ENCODE measurements around the gene PSME2.
A peak's percentile ranks its signal among the peaks of the same experiment; 100 is the strongest.

PSME2 gene

GRCh38 chr14:24150993-24151392, 4.6 kb upstream of the PSME2 start:
- DNase-seq, result no peak

DNA sequence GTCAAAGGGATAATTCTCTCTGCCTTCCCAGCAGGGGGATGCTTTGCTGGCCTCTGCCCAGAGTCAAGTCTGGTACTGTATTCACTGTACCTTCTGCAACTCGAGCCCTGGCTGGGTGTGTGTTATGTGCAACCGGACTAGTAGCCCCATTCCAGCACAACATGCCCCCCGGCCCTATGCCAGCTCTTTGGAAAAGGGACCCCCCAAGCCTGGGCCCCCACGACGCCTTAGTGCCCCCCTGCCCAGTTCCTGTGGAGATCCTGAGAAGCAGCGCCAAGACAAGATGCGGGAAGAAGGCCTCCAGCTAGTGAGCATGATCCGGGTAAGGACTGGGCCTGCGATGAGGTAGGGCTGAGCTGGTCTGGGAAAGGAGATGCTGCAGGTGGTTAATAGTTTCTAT, 4.2 kb upstream of the PSME2 start:
- no peak for DNase-seq

GRCh38 chr14:24150061-24150460, 3.7 kb upstream of the PSME2 start:
- DNase-seq, result no peak

DNA sequence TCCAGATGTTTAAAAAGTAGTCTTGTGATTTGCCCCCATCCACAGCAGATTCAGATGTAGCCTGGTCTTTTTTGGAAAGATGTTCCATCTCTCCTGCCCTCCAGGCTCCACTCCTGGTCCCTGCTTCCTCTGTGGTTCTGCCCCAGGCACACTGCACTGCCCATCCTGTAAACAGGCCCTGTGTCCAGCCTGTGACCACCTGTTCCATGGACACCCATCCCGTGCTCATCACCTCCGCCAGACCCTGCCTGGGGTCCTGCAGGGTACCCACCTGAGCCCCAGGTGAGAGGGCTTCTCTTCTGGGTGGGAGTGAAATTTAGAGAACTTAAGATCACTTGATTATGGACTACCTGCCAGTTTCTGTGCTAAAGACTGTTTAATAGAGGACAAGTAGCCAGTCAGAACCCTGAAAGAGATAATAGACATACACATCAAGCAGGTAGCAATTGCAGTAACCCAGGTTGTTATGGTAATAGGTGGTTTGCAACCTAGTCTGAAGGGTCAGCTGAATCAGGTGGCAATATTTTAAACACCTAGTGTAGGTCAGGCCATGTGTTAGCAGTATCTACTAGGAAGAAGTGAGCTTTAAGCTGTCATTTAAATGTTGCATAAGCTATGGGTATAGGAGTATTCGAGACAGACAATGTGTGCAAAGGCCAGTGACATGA, 3.0 kb upstream of the PSME2 start:
- no peak for DNase-seq

GRCh38 chr14:24147761-24148428, 1.5 kb upstream of the PSME2 start:
- no peak for DNase-seq

GRCh38 chr14:24146978-24147760, 759 bp upstream of the PSME2 start, which contains the start of gene RNF31:
TSS of gene RNF31 (plus strand) at chr14:24147498. CDS start at chr14:24147699, 201 bp downstream.
- DNase-seq, result peak; percentile 94

- no peak for DNase-seq
Observed at GRCh38 chr14:24145690-24146452, 539 bp downstream of the PSME2 start.

DNA sequence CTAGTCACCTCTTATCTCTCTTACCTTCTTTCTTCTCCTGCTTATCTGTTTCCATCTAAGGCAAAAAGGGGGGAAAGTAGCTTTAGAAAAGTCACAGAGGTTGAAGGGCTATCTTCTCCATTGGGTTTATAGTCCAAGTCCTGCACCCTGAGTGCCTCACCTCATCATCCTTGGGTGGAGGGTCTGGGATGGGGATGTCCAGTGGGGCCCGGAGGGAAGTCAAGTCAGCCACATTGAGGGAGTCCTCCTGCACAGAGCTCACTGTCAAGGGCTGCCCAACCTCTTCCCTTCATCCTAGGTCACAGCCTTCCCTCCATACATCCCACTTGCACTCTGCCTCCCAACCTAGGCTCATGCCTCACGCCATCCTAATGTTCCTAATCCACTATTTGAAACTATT, 1.2 kb downstream of the PSME2 start:
- no peak for DNase-seq

DNA sequence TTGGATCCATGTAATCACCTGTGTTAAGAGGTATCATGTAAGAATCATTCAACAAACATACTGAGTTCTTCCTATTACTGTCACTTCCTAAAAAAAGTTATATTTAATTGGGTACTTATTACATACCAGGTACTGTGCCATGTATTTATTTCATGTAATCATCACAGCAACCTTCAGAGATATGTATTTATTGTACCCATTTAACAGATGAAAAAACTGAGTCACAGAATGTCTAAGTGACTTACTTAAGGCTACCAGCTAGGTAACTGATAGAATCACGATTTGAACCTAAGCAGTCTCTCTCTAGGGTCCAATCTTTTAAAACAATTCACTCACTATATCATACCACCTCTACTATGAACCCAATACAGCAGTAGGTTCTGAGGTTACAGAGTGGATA, 2.0 kb downstream of the PSME2 start:
- DNase-seq, result no peak

DNA sequence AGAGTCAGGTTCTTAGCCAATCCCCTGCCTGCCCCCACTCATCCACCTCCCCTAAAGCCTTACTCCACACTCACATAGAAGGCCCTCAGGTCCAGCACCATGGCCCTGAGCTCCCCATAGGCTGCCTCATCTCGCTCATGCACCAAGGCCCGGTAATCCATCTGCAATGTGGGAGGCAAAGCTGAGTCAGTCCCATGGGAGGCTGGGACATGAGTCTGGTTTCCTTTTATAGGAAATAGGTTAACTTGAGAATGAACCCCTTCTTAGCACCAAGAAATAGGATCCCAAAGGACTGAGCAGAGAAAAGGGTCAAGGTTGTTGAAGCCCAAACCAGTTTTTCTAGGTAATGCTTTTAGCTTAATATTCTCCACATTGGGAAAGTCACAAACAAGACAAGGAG, 2.9 kb downstream of the PSME2 start:
- DNase-seq, result no peak

DNA sequence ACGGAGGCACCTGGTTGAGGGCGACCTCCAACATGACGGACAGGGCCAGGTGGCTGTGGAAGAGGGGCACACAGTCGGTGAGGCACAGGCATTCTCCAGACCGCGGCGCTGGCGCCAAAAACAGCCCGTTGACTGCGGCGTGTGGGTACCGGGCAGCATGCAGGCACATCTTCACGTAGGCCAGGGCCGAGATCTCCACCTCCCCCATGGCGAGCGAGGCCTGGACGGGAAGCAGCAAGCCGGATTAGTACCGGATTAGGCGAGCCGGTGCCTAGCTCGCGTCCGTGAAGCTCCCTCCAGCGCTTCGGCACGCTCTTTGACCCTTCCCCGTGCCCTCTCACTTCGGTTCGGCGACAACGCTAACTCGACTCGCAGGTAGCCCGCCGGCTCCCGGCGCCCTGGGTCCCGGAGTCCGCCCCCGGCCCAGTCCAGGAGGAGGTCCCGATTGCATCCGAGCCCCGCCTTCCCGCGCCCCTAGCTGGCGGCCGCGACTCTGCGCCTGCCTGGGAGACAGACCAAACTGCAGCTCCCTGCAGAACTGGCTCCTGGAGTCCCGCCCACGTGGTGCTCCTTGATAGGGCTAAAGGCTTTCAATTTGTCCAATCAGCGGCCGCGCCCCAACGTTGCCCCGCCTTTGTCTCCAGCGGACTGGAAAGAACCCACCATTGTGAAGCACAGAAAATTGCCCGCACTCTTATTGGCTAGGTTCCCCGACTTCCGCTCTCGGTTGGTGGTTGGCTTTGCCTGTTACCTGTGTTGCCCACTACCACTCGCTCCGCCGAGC, 5.1 kb downstream of the PSME2 start, which contains the start of gene EMC9:
EMC9 (minus strand) TSS at position 495 of the 784 bp plus-strand sequence; CDS start at position 208, 287 bp downstream.
- DNase-seq, result peak; percentile 99

DNA sequence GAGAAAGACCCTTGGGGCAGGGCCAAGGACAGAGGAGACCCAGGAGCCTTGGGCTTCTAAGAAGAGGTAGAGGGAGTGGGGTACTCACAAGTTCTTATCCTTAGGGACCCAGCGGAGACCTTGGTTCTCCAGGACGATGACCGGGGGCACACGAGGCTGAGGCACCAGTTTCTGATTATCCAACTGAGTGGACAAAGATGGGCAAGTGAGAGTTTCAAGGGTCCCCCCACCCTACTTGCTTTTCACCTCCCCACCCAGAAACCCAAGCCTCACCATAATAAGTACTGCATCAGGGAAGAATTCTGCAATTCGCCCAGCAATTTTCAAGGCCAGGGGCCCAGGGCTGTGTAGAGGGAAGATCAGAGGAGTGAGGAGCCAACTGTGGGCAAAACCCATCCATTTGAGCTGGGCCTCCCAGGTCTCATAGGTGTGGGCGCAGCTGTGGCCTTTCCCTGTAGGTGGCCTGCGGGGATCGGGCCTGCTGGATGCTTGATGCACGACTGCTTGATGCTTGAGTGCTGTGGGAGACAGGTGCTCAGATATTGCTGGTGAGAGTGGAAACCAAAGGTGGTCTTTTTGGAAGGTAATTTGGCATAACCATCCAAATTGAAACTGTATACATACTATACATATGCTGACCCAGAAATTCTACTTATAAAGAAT, 7.0 kb downstream of the PSME2 start:
- DNase-seq, result no peak

DNA sequence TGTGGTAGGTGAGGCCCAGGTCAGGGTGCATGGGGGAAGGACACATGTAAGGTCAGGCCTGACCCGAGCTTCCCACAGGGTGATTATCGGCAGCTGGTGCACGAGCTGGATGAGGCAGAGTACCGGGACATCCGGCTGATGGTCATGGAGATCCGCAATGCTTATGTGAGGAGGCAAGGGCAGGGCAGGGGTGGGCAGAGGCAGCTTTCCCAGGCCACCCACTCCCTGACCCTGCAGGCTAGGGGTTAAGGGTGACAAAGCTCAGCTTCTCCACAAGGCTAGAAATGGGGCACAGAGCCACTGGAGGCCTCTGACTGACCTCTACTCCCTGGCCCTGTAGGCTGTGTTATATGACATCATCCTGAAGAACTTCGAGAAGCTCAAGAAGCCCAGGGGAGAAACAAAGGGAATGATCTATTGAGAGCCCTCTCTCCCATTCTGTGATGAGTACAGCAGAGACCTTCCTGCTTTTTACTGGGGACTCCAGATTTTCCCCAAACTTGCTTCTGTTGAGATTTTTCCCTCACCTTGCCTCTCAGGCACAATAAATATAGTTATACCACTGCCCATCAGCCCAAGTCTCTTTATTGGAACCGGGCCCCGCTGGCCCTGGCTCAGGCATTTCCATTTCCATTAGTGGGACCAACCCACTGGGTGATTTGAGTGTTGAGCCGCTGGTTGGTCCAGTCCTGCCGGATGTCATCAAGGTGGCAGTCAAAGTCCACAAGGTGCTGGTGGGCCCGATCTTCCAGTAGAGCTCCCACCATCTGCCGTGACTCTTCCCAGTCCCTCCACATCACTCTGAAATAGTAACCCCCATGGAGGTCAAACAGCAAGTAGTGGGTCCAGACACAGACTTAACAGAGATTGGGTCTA, 7.8 kb downstream of the PSME2 start:
- DNase-seq, result no peak

GRCh38 chr14:24137529-24138395, 8.6 kb downstream of the PSME2 start:
- no peak for DNase-seq

- no peak for DNase-seq
Observed at GRCh38 chr14:24136684-24137528, 9.5 kb downstream of the PSME2 start.

DNA sequence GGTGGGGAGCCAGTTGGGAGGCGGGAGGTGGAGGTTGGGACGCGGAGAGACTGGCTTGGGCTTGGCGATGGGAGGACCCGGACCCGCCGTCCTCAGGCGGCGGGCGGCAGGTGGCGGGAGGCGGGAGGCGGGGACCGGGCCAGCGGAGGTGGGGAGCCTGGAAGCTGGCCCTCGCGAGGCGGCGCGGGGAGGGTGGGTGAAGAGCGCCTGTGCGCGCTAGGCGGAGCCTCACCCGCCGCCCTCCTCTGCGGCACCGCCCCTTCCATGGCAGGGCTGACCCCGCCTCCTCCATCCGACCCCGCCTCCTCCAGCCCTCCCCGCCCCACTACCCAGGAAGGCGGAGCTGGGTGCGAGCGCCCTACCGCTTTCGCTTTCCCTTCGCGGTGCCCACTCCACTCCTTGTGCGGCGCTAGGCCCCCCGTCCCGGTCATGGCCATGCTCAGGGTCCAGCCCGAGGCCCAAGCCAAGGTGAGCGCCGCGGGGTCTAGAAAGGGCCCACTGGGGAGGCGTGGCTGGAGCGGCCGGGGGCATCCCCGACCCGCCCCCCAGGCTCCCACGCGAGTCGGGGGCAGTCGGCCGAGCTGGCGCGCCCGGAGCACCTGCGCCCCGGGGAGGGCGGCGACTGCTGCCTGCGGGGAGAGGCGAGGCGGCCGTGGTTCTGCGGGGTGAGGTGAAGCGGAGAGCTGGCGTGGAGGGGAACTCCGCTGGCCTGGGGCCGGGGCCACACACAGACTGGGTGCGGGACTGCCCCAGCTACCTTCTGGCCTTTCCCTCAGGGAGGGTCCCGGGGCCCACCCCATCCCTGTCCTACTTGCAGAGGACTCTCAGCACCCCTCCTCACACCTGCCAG, 10.4 kb downstream of the PSME2 start, which contains the start of gene PSME1:
PSME1 (plus strand) TSS at position 361 of the 850 bp plus-strand sequence; CDS start at position 430, 69 bp downstream.
- DNase-seq, result peak; percentile 91

DNA sequence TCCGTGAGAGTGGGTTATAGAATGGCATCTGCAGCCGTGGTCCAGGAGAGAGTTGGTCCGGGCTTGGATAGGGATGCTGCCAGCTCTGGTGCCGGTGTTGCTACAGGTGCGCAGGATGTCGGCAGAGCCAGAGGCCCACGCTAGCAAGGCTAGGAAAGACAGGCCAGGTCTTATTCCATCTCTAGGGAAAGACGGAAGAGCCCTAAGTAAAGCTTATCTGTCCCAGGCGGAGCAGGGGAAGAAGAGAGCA, 10.9 kb downstream of the PSME2 start:
- DNase-seq, result no peak

DNA sequence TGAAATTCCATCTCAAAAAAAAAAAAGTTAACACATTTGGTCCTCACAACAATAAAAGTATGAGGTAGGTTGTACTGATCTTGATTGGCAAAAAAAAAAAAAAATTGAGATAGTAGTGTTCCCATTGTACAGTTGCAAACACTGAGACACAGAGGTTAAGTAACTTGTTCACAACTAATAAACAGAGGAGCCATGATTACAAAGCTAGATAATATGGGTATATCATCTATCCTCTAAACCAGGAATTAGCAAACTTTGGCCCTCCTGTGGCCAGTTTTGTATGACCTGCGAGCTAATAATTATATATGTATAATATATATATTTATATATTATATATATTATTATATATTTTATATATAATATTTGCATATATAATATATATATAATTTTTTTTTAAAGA, 12.7 kb downstream of the PSME2 start:
- DNase-seq, result no peak
